Brain microvascular endothelial cell (primary cell): ENCODE data around the gene KCNH8.

Experiments
- DNase-seq: peaks from one replicate; pipeline ENCODE4 v3.0.0-alpha.2; 2020
- H3K27ac ChIP-seq: fragments of 250-450 bp; sonication (Bioruptor Pico); 2 replicates; pipeline ENCODE4 v1.5.1; 2020; ENCODE audit warnings: mild to moderate bottlenecking, moderate library complexity
- H3K27me3 ChIP-seq: fragments of 250-450 bp; sonication (Bioruptor Pico); replicated peaks from 2 replicates; pipeline ENCODE4 v1.5.1; 2020; ENCODE audit warnings: mild to moderate bottlenecking
- H3K36me3 ChIP-seq: fragments of 250-450 bp; sonication (Bioruptor Pico); replicated peaks from 2 replicates; pipeline ENCODE4 v1.5.1; 2020; ENCODE audit warnings: mild to moderate bottlenecking
- H3K4me3 ChIP-seq: 2 replicates; pipeline ENCODE4 v1.5.1; 2011; ENCODE audit warnings: low read depth, mild to moderate bottlenecking, control low read depth, low read length, moderate library complexity
- CTCF ChIP-seq: IDR thresholded peaks from 2 replicates; pipeline ENCODE4 v1.5.1; 2011; ENCODE audit warnings: low read depth, mild to moderate bottlenecking, moderate library complexity, low read length, control low read depth, inconsistent platforms; ENCODE audit errors: missing control alignments
- in situ Hi-C: cut with HindIII; loops from 2 replicates; pipeline ENCODE4 v1.10.0; 2017; ENCODE audit warnings: low sequenced_read_pairs, low pct_ligation_motif_present

The KCNH8 gene

GRCh38 chr3:19540464-19540863 is 392.2 kb downstream of the KCNH8 start:
- TF ChIP-seq CTCF = no peak
- H3K4me3 ChIP-seq = no peak overlapping the region
- no peaks in the 10 kb centered on the region for H3K36me3 ChIP-seq
- no peaks in the 10 kb centered on the region for H3K27me3 ChIP-seq
- in situ Hi-C loops = no loop called here
- DNase-seq = no peak
- no peak overlapping the region for H3K27ac ChIP-seq

- H3K36me3 ChIP-seq = no peaks in the 10 kb centered on the region
- no peak overlapping the region for H3K27ac ChIP-seq
- no peak for DNase-seq
- H3K4me3 ChIP-seq = no peak overlapping the region
- in situ Hi-C loops = no loop called here
- H3K27me3 ChIP-seq = no peaks in the 10 kb centered on the region
- no peak for TF ChIP-seq CTCF
Observed at GRCh38 chr3:19541284-19541683, 393.0 kb downstream of the KCNH8 start.

- no peak for DNase-seq
- no peak overlapping the region for H3K4me3 ChIP-seq
- H3K36me3 ChIP-seq = no peaks in the 10 kb centered on the region
- no peak overlapping the region for H3K27ac ChIP-seq
- TF ChIP-seq CTCF = peak; percentile 57
- in situ Hi-C loops = no loop called here
- no peaks in the 10 kb centered on the region for H3K27me3 ChIP-seq
Observed at GRCh38 chr3:19543212-19543841, 395.0 kb downstream of the KCNH8 start.

GRCh38 chr3:19547665-19548464 is 399.6 kb downstream of the KCNH8 start:
- TF ChIP-seq CTCF = no peak
- no peaks in the 10 kb centered on the region for H3K36me3 ChIP-seq
- H3K27ac ChIP-seq = no peak overlapping the region
- no peak overlapping the region for H3K4me3 ChIP-seq
- no peaks in the 10 kb centered on the region for H3K27me3 ChIP-seq
- no peak for DNase-seq
- in situ Hi-C loops = no loop called here

GRCh38 chr3:19559724-19560442 is 411.6 kb downstream of the KCNH8 start:
- no peak for TF ChIP-seq CTCF
- Histone ChIP-seq H3K27me3 (no peaks in the 10 kb centered on the region), H3K4me3 (no peak overlapping the region), H3K27ac (no peak overlapping the region), H3K36me3 (no peaks in the 10 kb centered on the region)
- DNase-seq = no peak
- in situ Hi-C loops = no loop called here
